ENCODE measurements around the gene PHIP. TPM values are rescaled to one million over a fixed set of nuclear protein-coding genes. Genes with fewer than 3 reads are reported as not detected.

Gene PHIP
- total and polyA plus RNA-seq, 9 of the 15 experiments (the other 6 are each of a cell fraction or from before 2014, with no cell fraction given): 8.1 to 36.3 (median 16.5) TPM

- TF ChIP-seq CTCFL (IDR thresholded peaks at IDR 0.05; ENCODE audit: borderline replicate concordance, insufficient read depth, low read depth, low read length, poor library complexity, severe bottlenecking) (no peak), TFAM (CRISPR knock-in tag; conservative IDR thresholded peaks at IDR 0.05) (no peak), HES1 (IDR thresholded peaks at IDR 0.05; ENCODE audit: low read depth) (no peak), TFE3 (CRISPR knock-in tag; IDR thresholded peaks at IDR 0.05) (no peak)
These were observed 93.7 kb downstream of the PHIP start (continued) for GRCh38 chr6:78984225-78984950.

GRCh38 chr6:78967191-78967590, 110.9 kb downstream of the PHIP start:
- FAIRE-seq: no peak
- Histone ChIP-seq H3K27me3 (ENCODE audit: control insufficient read depth in 2 of 2, insufficient read depth in 2 of 2, low read length in 2 of 2) (no peaks in the 10 kb centered on the region), H4K20me1 (replicated peaks; ENCODE audit: control insufficient read depth, insufficient read depth, low read length) (no peaks in the 10 kb centered on the region), H3K9me3 (replicated peaks; ENCODE audit: control insufficient read depth, insufficient read depth, low read depth, low read length) (no peaks in the 10 kb centered on the region), H3K4me1 (replicated peaks in 1 of 2; ENCODE audit: control insufficient read depth in 2 of 2, insufficient read depth in 2 of 2, low read length in 2 of 2) (no peaks in the 10 kb centered on the region), H3K79me2 (ENCODE audit: control insufficient read depth, insufficient read depth, low read length) (no peaks in the 10 kb centered on the region), H3K4me3 (no peak overlapping the region), H3K4me2 (ENCODE audit: insufficient read depth, low read length) (no peak overlapping the region), H3K36me3 (ENCODE audit: control insufficient read depth, insufficient read depth, low read length) (peaks cover 82% of the 10 kb centered on the region; the same call in 2 of the 3 replicates), H3K9me1 (ENCODE audit: control insufficient read depth, insufficient read depth, low read length) (no peaks in the 10 kb centered on the region), H3K9ac (ENCODE audit: insufficient read depth in 1 of 2, low read depth in 2 of 2, low read length in 2 of 2) (no peak overlapping the region), H2AFZ (ENCODE audit: low read depth, low read length) (no peak overlapping the region), H3K27ac (ENCODE audit: extremely low read depth, low read depth, low read length) (no peak overlapping the region)
- BruUV-seq (replicated peaks): no TSS peak
- intact Hi-C loops (cut with micrococcal nuclease) (no loop called here), in situ Hi-C loops (cut with MboI) (no loop called here)
- ChIA-PET CTCF (ENCODE audit: low intra/inter-chr PET ratio) (no interaction called here), POLR2A (no interaction called here)
- no peak for ATAC-seq
- no peak for DNase-seq (ENCODE audit: extremely low read depth in 1 of 4, low spot score in 3 of 4)
- 77% methylated on average over 3 of the region's 3 CpGs for WGBS (ENCODE audit: insufficient coverage, low coverage, missing lambda C conversion rate)
- TF ChIP-seq MCM7 (IDR thresholded peaks at IDR 0.05) (no peak), TFE3 (CRISPR knock-in tag; IDR thresholded peaks at IDR 0.05) (no peak), NFIC (IDR thresholded peaks at IDR 0.05) (no peak)

All from K562 (cell line).